ENCODE results near the gene IYD. TPM values are rescaled to one million over a fixed set of nuclear protein-coding genes. Genes with fewer than 3 reads are reported as not detected.

IYD gene
- total RNA-seq, 2 donors from 2014 or later = not detected

GRCh38 chr6:150391414-150391813, 22.6 kb downstream of the IYD start:
- DNase-seq (ENCODE audit: low spot score) = no peak
- intact Hi-C loops (cut with DNase I) = loop anchor here (10.0 kb wide), 1 partner anchor 307 kb away; no protein-coding TSS in a partner anchor

GRCh38 chr6:150391890-150392289, 23.1 kb downstream of the IYD start:
- DNase-seq (ENCODE audit: low spot score) = no peak
- intact Hi-C loops (cut with DNase I) = loop anchor here (10.0 kb wide), 1 partner anchor 307 kb away; no protein-coding TSS in a partner anchor

GRCh38 chr6:150392452-150393220, 23.8 kb downstream of the IYD start:
- DNase-seq (ENCODE audit: low spot score) = no peak

GRCh38 chr6:150394053-150394898, 25.5 kb downstream of the IYD start:
- DNase-seq (ENCODE audit: low spot score) = no peak
- intact Hi-C loops (cut with DNase I) = loop anchor here (10.0 kb wide), 1 partner anchor 309 kb away; no protein-coding TSS in a partner anchor

More at GRCh38 chr6:150392452-150393220, 23.8 kb downstream of the IYD start:
- intact Hi-C loops (cut with DNase I) = loop anchor here (10.0 kb wide), 1 partner anchor 308 kb away; no protein-coding TSS in a partner anchor

GRCh38 chr6:150394899-150395295, 26.1 kb downstream of the IYD start:
- no peak for DNase-seq (ENCODE audit: low spot score)
- intact Hi-C loops (cut with DNase I) = loop anchor here (10.0 kb wide), 1 partner anchor 310 kb away; no protein-coding TSS in a partner anchor

- no peak for DNase-seq (ENCODE audit: low spot score)
- intact Hi-C loops (cut with DNase I) = loop anchor here (10.0 kb wide), 1 partner anchor 311 kb away; no protein-coding TSS in a partner anchor
Measured at GRCh38 chr6:150395388-150396009, 26.7 kb downstream of the IYD start.

- intact Hi-C loops (cut with DNase I) = no loop called here
- no peak for DNase-seq (ENCODE audit: low spot score)
Measured at GRCh38 chr6:150403458-150404246, 34.8 kb downstream of the IYD start.

GRCh38 chr6:150406948-150407347, 38.1 kb downstream of the IYD start:
- intact Hi-C loops (cut with DNase I) = no loop called here
- DNase-seq (ENCODE audit: low spot score) = no peak

- intact Hi-C loops (cut with DNase I) = no loop called here
- no peak for DNase-seq (ENCODE audit: low spot score)
Measured at GRCh38 chr6:150408842-150409241, 40.0 kb downstream of the IYD start.

- intact Hi-C loops (cut with DNase I) = no loop called here
- DNase-seq (ENCODE audit: low spot score) = no peak
Measured at GRCh38 chr6:150409576-150410066, 40.8 kb downstream of the IYD start.

GRCh38 chr6:150410399-150410798, 41.6 kb downstream of the IYD start:
- no peak for DNase-seq (ENCODE audit: low spot score)
- intact Hi-C loops (cut with DNase I) = no loop called here

GRCh38 chr6:150410906-150411305, 42.1 kb downstream of the IYD start:
- intact Hi-C loops (cut with DNase I) = no loop called here
- no peak for DNase-seq (ENCODE audit: low spot score)

- intact Hi-C loops (cut with DNase I) = no loop called here
- DNase-seq (ENCODE audit: low spot score) = no peak
Measured at GRCh38 chr6:150412221-150412620, 43.4 kb downstream of the IYD start.

GRCh38 chr6:150413198-150413597, 44.4 kb downstream of the IYD start:
- intact Hi-C loops (cut with DNase I) = no loop called here
- no peak for DNase-seq (ENCODE audit: low spot score)

- DNase-seq (ENCODE audit: low spot score) = no peak
- intact Hi-C loops (cut with DNase I) = no loop called here
Measured at GRCh38 chr6:150413781-150414281, 45.0 kb downstream of the IYD start.

- no peak for DNase-seq (ENCODE audit: low spot score)
- intact Hi-C loops (cut with DNase I) = loop anchor here in 1 of 2 donors (5.0 kb wide), 1 partner anchor 401 kb away; no protein-coding TSS in a partner anchor
Measured at GRCh38 chr6:150416128-150416527, 47.3 kb downstream of the IYD start.

GRCh38 chr6:150417250-150417649, 48.4 kb downstream of the IYD start:
- no peak for DNase-seq (ENCODE audit: low spot score)
- intact Hi-C loops (cut with DNase I) = loop anchor here in 1 of 2 donors (5.0 kb wide), 1 partner anchor 400 kb away; no protein-coding TSS in a partner anchor
